ENCODE measurements around the gene DOCK2.
A peak's percentile ranks its signal among the peaks of the same experiment; 100 is the strongest.

DOCK2 gene

DNA sequence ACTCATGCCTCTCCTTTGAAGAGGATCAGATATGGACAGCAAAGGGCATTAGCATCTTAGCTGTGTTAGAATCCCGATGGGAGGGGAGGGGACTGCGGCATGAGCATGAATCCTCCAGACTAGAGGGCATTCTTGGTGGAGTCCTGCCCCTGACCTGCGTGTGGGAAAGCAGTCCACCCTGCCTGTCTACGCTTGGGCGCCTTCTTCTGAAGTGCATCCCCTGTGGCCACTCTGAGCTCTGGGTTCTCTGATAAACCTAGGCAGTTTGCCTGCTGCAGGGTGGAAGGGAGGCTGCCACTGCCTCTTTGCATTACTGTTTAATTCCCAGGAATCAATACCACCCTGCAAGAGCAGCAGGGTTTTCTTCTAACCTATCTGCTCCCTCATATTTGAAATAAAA lies 173.9 kb downstream of the DOCK2 start:
- DNase-seq (ENCODE audit: extremely low read depth, low read depth), result no peak
- TF ChIP-seq, protein P1, sequence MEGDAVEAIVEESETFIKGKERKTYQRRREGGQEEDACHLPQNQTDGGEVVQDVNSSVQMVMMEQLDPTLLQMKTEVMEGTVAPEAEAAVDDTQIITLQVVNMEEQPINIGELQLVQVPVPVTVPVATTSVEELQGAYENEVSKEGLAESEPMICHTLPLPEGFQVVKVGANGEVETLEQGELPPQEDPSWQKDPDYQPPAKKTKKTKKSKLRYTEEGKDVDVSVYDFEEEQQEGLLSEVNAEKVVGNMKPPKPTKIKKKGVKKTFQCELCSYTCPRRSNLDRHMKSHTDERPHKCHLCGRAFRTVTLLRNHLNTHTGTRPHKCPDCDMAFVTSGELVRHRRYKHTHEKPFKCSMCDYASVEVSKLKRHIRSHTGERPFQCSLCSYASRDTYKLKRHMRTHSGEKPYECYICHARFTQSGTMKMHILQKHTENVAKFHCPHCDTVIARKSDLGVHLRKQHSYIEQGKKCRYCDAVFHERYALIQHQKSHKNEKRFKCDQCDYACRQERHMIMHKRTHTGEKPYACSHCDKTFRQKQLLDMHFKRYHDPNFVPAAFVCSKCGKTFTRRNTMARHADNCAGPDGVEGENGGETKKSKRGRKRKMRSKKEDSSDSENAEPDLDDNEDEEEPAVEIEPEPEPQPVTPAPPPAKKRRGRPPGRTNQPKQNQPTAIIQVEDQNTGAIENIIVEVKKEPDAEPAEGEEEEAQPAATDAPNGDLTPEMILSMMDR (IDR thresholded peaks at IDR 0.05; ENCODE audit: low read depth, low read length, missing control alignments), result no peak
- H3K4me3 ChIP-seq (replicated peaks; ENCODE audit: low read depth, low read length), result no peak overlapping the region

DNA sequence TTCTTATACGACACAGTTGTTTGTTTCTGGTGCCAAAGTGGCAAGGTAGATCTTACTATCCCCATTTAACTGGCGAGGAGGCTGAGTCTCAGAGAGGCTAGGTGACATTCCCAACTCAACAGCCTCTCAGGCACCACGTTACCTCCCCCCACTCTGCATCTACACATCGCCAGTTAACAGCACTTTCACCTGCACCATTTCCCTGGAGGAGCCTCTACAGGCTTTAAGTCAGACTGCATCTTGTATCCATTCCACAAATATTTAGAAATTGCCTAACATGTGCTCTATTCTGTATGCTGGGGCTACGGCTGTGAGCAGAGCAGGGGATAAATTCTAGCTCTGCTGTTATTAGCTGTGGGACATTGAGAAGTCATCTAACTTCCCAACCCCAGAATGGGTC lies 174.6 kb downstream of the DOCK2 start:
- TF ChIP-seq, protein P1 (IDR thresholded peaks at IDR 0.05; ENCODE audit: low read depth, low read length, missing control alignments), result no peak
- DNase-seq (ENCODE audit: extremely low read depth, low read depth), result no peak
- no peak overlapping the region for H3K4me3 ChIP-seq (replicated peaks; ENCODE audit: low read depth, low read length)

DNA sequence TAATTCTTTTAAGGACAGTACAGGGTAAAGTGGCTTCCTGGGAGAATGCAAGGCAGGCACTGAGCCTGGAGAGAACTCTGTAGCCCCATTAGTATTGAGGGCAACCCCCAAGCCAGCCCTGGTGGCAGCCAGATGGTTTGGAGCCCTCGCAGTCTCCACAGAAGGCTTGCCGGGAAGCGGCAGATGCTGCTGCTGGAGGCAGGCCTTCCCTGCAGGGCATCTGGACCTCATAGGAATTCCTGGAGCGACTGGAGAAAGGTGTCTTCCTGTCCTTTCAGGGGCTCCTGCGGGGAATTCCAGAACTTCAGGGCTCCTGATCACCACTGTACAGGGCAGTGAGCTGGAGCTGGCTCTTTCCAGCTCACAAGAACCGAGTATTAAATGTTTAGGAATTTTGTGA lies 175.7 kb downstream of the DOCK2 start:
- TF ChIP-seq, protein P1 (IDR thresholded peaks at IDR 0.05; ENCODE audit: low read depth, low read length, missing control alignments), result no peak
- DNase-seq (ENCODE audit: extremely low read depth, low read depth), result no peak
- H3K4me3 ChIP-seq (replicated peaks; ENCODE audit: low read depth, low read length), result no peak overlapping the region

DNA sequence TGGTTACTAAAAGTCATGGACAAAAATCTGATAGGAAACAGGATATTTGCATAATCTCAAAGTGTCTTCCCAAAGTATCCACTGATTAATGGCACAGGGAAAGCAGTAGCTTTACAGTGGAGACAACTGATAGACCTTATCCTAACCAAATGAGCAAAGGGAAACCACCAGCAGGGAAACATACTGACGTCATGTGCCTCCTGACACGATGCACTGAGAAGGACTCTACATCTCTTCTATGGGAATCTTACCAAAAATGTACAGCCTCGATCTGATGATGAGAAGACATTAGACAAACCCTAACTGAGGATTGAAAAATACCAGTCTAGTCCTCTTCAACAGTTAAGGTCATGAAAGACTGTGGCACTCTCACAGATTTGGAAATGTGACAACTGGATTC lies 177.0 kb downstream of the DOCK2 start:
- DNase-seq (ENCODE audit: extremely low read depth, low read depth), result no peak
- TF ChIP-seq, protein P1 (IDR thresholded peaks at IDR 0.05; ENCODE audit: low read depth, low read length, missing control alignments), result no peak
- H3K4me3 ChIP-seq (replicated peaks; ENCODE audit: low read depth, low read length), result no peak overlapping the region

DNA sequence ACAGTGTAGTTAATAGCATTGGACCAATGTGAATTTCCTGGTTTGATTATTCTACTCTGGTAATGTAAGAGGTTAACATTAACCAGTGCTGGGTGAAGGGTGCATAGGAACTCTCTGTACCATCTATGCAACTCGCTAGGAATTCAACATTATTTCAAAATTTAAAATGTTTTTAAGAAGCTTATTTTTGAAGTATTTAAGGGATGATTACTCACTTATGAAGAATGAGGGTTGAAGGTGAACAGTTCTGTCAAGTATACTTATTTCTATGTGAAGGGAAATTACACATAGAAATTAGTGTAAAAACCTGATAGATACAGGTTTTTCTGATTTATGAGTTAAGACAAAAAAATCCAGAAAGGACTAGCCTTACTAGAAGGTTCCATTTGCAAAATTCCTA lies 177.4 kb downstream of the DOCK2 start:
- no peak for DNase-seq (ENCODE audit: extremely low read depth, low read depth)
- TF ChIP-seq, protein P1 (IDR thresholded peaks at IDR 0.05; ENCODE audit: low read depth, low read length, missing control alignments), result no peak
- H3K4me3 ChIP-seq (replicated peaks; ENCODE audit: low read depth, low read length), result no peak overlapping the region

DNA sequence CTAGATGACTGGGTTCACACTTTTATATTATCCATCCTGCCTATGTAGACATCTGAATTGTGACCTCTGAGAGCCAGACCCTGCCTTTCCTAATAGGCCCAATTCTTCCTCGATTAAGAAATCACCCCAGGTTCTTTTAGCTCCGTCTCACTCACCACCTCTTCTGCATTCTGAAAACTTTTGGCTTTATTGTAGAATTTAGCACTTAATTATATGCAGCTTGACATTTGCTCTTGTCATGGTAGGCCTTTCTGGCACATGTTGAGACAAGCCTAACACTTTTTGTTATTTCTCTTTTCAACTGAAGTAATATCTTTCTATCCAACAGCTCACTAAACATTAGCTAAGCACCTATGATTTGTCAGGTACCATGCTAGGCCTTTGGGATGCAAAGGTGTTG lies 180.0 kb downstream of the DOCK2 start:
- no peak for DNase-seq (ENCODE audit: extremely low read depth, low read depth)
- no peak overlapping the region for H3K4me3 ChIP-seq (replicated peaks; ENCODE audit: low read depth, low read length)
- TF ChIP-seq, protein P1 (IDR thresholded peaks at IDR 0.05; ENCODE audit: low read depth, low read length, missing control alignments), result no peak

DNA sequence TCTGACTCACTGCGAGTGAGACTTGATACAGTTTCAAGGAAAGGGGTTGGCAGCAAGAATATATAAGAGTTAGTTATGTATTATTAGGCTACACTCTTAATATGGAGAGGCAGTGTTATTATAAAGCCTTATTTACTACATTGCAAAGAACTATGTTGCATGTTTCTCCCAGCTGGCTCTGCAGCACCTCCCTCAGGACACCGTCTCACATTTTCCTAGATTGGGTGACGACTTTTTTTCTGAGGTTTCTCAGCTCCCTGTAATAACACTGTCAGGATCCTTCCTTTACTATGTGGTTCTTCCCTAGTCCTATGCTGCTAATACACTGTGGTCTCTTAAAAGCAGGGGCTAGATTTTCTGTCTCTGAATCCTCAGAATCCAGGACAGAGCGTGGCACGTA lies 189.5 kb downstream of the DOCK2 start:
- H3K4me3 ChIP-seq (replicated peaks; ENCODE audit: low read depth, low read length), result no peak overlapping the region
- no peak for DNase-seq (ENCODE audit: extremely low read depth, low read depth)
- TF ChIP-seq, protein P1 (IDR thresholded peaks at IDR 0.05; ENCODE audit: low read depth, low read length, missing control alignments), result peak; percentile 23

All from HFF-Myc (cell line).